Activated CD8-positive, alpha-beta T cell treated with anti-CD3 and anti-CD28 coated beads, Interleukin-2, amount 10 ng/mL, durations not matched to agents 7 days and 5 days (primary cell): ENCODE data around the gene CCDC47. TPM values are rescaled to one million over a fixed set of nuclear protein-coding genes. Genes with fewer than 3 reads are reported as not detected.

Experiments
- ATAC-seq: fragments of 150-1000 bp; cut with Tn5 transposase; one replicate; pipeline ENCODE4 v1.10.0; 2021; ENCODE audit warnings: moderate library complexity
- CTCF ChIA-PET: fragments of 350-600 bp; sonication (Branson Sonifier 250); formaldehyde crosslinking; loops from one replicate; lab custom pipeline; 2021; ENCODE audit warnings: antibody characterized with exemption; lab: Charles Lee
- POLR2A ChIA-PET: fragments of 350-600 bp; sonication (Branson Sonifier 250); formaldehyde crosslinking; loops from one replicate; lab custom pipeline; 2021; ENCODE audit warnings: antibody characterized with exemption; lab: Charles Lee
- DNase-seq: peaks from one replicate; pipeline ENCODE4 v3.0.0-alpha.2; 2020
- H3K27ac Mint-ChIP-seq: one replicate; pipeline ENCODE4 v1.8.0; 2021; ENCODE audit warnings: mild to moderate bottlenecking, mixed read lengths
- H3K27me3 Mint-ChIP-seq: one replicate; pipeline ENCODE4 v1.8.0; 2021; ENCODE audit warnings: low read depth, mixed read lengths
- H3K36me3 Mint-ChIP-seq: one replicate; pipeline ENCODE4 v1.8.0; 2021; ENCODE audit warnings: low read depth, mixed read lengths
- H3K4me1 Mint-ChIP-seq: one replicate; pipeline ENCODE4 v1.8.0; 2021; ENCODE audit warnings: low read depth, mixed read lengths
- H3K4me3 Mint-ChIP-seq: one replicate; pipeline ENCODE4 v1.8.0; 2021; ENCODE audit warnings: mild to moderate bottlenecking, mixed read lengths
- H3K9me3 Mint-ChIP-seq: one replicate; pipeline ENCODE4 v1.8.0; 2022; ENCODE audit warnings: mixed read lengths; ENCODE audit not compliant: insufficient read depth
- total RNA-seq, 2 experiments: library from RNA; stranded (reverse); gene quantifications; one replicate each; pipeline ENCODE4 v1.2.3, GENCODE V29; 2021

Gene CCDC47
- total RNA-seq, 2 experiments from 2014 or later, result 59.4 to 61.1 TPM

GRCh38 chr17:63780928-63781327, 7.5 kb upstream of the CCDC47 start:
- Mint-ChIP-seq H3K4me1 (peaks cover 58% of the 10 kb centered on the region), H3K9me3 (no peaks in the 10 kb centered on the region), H3K4me3 (no peak overlapping the region), H3K27ac (no peak overlapping the region), H3K36me3 (peaks cover 53% of the 10 kb centered on the region), H3K27me3 (no peaks in the 10 kb centered on the region)
- ChIA-PET POLR2A (interaction anchor here (1.2 to 1.3 kb wide), 2 partner anchors 13 to 82 kb away, joined by 3 read pairs; no protein-coding TSS in a partner anchor), CTCF (interaction anchor here (0.9 kb wide), 1 partner anchor 31 kb away, joined by 3 read pairs; no protein-coding TSS in a partner anchor)
- ATAC-seq (no peak), DNase-seq (peak; percentile 12)

- Mint-ChIP-seq H3K27me3 (no peaks in the 10 kb centered on the region), H3K36me3 (peaks cover 53% of the 10 kb centered on the region), H3K4me1 (peaks cover 59% of the 10 kb centered on the region), H3K9me3 (no peaks in the 10 kb centered on the region), H3K4me3 (no peak overlapping the region), H3K27ac (no peak overlapping the region)
- no peak for ATAC-seq
- DNase-seq, result peak; percentile 6
- ChIA-PET POLR2A (interaction anchor here (0.7 to 1.3 kb wide), 2 partner anchors 82 to 726 kb away, joined by 3 to 4 read pairs; partner anchors contain the start of gene CEP95), CTCF (no interaction called here)
Observed at GRCh38 chr17:63780507-63780906, 7.1 kb upstream of the CCDC47 start.

GRCh38 chr17:63775420-63775819, 2.0 kb upstream of the CCDC47 start:
- peaks cover 53% of the 10 kb centered on the region for H3K4me1 Mint-ChIP-seq
- no peak for ATAC-seq
- no peaks in the 10 kb centered on the region for H3K27me3 Mint-ChIP-seq
- H3K36me3 Mint-ChIP-seq, result peaks cover 59% of the 10 kb centered on the region
- H3K9me3 Mint-ChIP-seq, result no peaks in the 10 kb centered on the region
- ChIA-PET POLR2A (interaction anchor here (0.8 to 6.0 kb wide), 9 partner anchors 9 to 225 kb away, joined by 3 to 64 read pairs (median 7); partner anchors contain the start of genes DCAF7, FTSJ3, PSMC5 and STRADA), CTCF (interaction anchor here (0.7 to 3.0 kb wide), 9 partner anchors 9 to 358 kb away, joined by 3 to 15 read pairs (median 4); no protein-coding TSS in a partner anchor)
- peak overlapping the region; percentile 100 for H3K27ac Mint-ChIP-seq
- H3K4me3 Mint-ChIP-seq, result peak overlapping the region; percentile 98
- peak; percentile 19 for DNase-seq

- Mint-ChIP-seq H3K4me3 (peak overlapping the region; percentile 98), H3K27me3 (no peaks in the 10 kb centered on the region), H3K9me3 (no peaks in the 10 kb centered on the region), H3K27ac (peak overlapping the region; percentile 100), H3K36me3 (peaks cover 59% of the 10 kb centered on the region), H3K4me1 (peaks cover 55% of the 10 kb centered on the region)
- POLR2A ChIA-PET, result interaction anchor here (0.6 to 6.0 kb wide), 16 partner anchors 9 to 246 kb away, joined by 3 to 64 read pairs (median 6); partner anchors contain the start of genes DCAF7, FTSJ3, ICAM2 and PSMC5
- ATAC-seq, result no peak
- CTCF ChIA-PET, result interaction anchor here (0.6 to 3.5 kb wide), 11 partner anchors 10 to 77 kb away, joined by 3 to 15 read pairs (median 6); no protein-coding TSS in a partner anchor
- DNase-seq, result peak; percentile 37
Observed at GRCh38 chr17:63774969-63775265, 1.5 kb upstream of the CCDC47 start.

- H3K4me1 Mint-ChIP-seq, result peaks cover 50% of the 10 kb centered on the region
- no peaks in the 10 kb centered on the region for H3K9me3 Mint-ChIP-seq
- POLR2A ChIA-PET, result interaction anchor here (0.6 to 6.0 kb wide), 27 partner anchors 9 to 246 kb away, joined by 3 to 64 read pairs (median 6); partner anchors contain the start of genes DCAF7, FTSJ3, ICAM2 and PSMC5
- no peaks in the 10 kb centered on the region for H3K27me3 Mint-ChIP-seq
- ATAC-seq (peak; percentile 18), DNase-seq (no peak)
- H3K4me3 Mint-ChIP-seq, result peak within 1 kb of the TSS; percentile 98
- H3K36me3 Mint-ChIP-seq, result peaks cover 54% of the 10 kb centered on the region
- H3K27ac Mint-ChIP-seq, result peak within 1 kb of the TSS; percentile 100
- CTCF ChIA-PET, result interaction anchor here (0.6 to 3.5 kb wide), 24 partner anchors 9 to 144 kb away, joined by 3 to 15 read pairs (median 4); partner anchors contain the start of gene STRADA
Observed at GRCh38 chr17:63774141-63774968, 958 bp upstream of the CCDC47 start, which contains the start of gene DDX42. DDX42 (plus strand) TSS chr17:63774170; CDS start chr17:63787050, 12,880 bp downstream.

GRCh38 chr17:63772801-63773271, 561 bp downstream of the CCDC47 start:
- peaks cover 46% of the 10 kb centered on the region for H3K4me1 Mint-ChIP-seq
- peak; percentile 21 for DNase-seq
- POLR2A ChIA-PET, result interaction anchor here (1.1 to 6.0 kb wide), 16 partner anchors 9 to 161 kb away, joined by 3 to 64 read pairs (median 10); partner anchors contain the start of genes FTSJ3, PSMC5 and STRADA

GRCh38 chr17:63768433-63768832, 5.0 kb downstream of the CCDC47 start:
- ChIA-PET POLR2A (interaction anchor here (0.8 to 1.2 kb wide), 3 partner anchors 13 to 192 kb away, joined by 3 read pairs; no protein-coding TSS in a partner anchor), CTCF (interaction anchor here (1.1 to 1.2 kb wide), 2 partner anchors 23 to 80 kb away, joined by 3 read pairs; no protein-coding TSS in a partner anchor)
- DNase-seq, result no peak
- Mint-ChIP-seq H3K4me1 (peaks cover 36% of the 10 kb centered on the region), H3K36me3 (peaks cover 45% of the 10 kb centered on the region), H3K27me3 (no peaks in the 10 kb centered on the region), H3K4me3 (no peak overlapping the region), H3K9me3 (no peaks in the 10 kb centered on the region), H3K27ac (no peak overlapping the region)
- no peak for ATAC-seq

More at GRCh38 chr17:63772801-63773271, 561 bp downstream of the CCDC47 start:
- Mint-ChIP-seq H3K4me3 (peak overlapping the region; percentile 98), H3K27ac (peak overlapping the region; percentile 100), H3K27me3 (no peaks in the 10 kb centered on the region), H3K36me3 (peaks cover 50% of the 10 kb centered on the region), H3K9me3 (no peaks in the 10 kb centered on the region)
- ATAC-seq, result no peak
- CTCF ChIA-PET, result interaction anchor here (1.0 to 3.5 kb wide), 16 partner anchors 9 to 143 kb away, joined by 3 to 15 read pairs (median 4); partner anchors contain the start of gene STRADA

GRCh38 chr17:63766754-63767153, 6.6 kb downstream of the CCDC47 start:
- CTCF ChIA-PET, result no interaction called here
- Mint-ChIP-seq H3K9me3 (no peaks in the 10 kb centered on the region), H3K4me3 (no peak overlapping the region), H3K4me1 (peaks cover 36% of the 10 kb centered on the region), H3K36me3 (peaks cover 52% of the 10 kb centered on the region), H3K27ac (no peak overlapping the region), H3K27me3 (no peaks in the 10 kb centered on the region)
- ATAC-seq (no peak), DNase-seq (no peak)
- POLR2A ChIA-PET, result interaction anchor here (0.7 kb wide), 1 partner anchor 71 kb away, joined by 3 read pairs; no protein-coding TSS in a partner anchor

- ATAC-seq (no peak), DNase-seq (no peak)
- Mint-ChIP-seq H3K4me3 (no peak overlapping the region), H3K4me1 (peaks cover 35% of the 10 kb centered on the region), H3K27me3 (no peaks in the 10 kb centered on the region), H3K9me3 (no peaks in the 10 kb centered on the region), H3K36me3 (peaks cover 57% of the 10 kb centered on the region), H3K27ac (no peak overlapping the region)
- CTCF ChIA-PET, result interaction anchor here (0.8 to 1.9 kb wide), 4 partner anchors 9 to 70 kb away, joined by 3 to 11 read pairs (median 3); partner anchors contain the start of genes CCDC47 and DDX42
- POLR2A ChIA-PET, result interaction anchor here (4.1 kb wide), 1 partner anchor 9 kb away, joined by 18 read pairs; the partner anchor contains the start of genes CCDC47 and DDX42
Observed at GRCh38 chr17:63764716-63765115, 8.7 kb downstream of the CCDC47 start.

GRCh38 chr17:63762161-63763078, 11.0 kb downstream of the CCDC47 start:
- peak overlapping the region; percentile 17 for H3K27ac Mint-ChIP-seq
- no peaks in the 10 kb centered on the region for H3K27me3 Mint-ChIP-seq
- no peaks in the 10 kb centered on the region for H3K9me3 Mint-ChIP-seq
- ATAC-seq, result no peak
- peaks cover 61% of the 10 kb centered on the region for H3K36me3 Mint-ChIP-seq
- no peak for DNase-seq
- CTCF ChIA-PET, result interaction anchor here (0.8 to 2.0 kb wide), 9 partner anchors 10 to 337 kb away, joined by 3 to 15 read pairs (median 4); partner anchors contain the start of genes CCDC47 and DDX42
- POLR2A ChIA-PET, result interaction anchor here (0.9 to 4.1 kb wide), 4 partner anchors 11 to 64 kb away, joined by 3 to 18 read pairs (median 6); partner anchors contain the start of genes CCDC47 and DDX42
- peaks cover 28% of the 10 kb centered on the region for H3K4me1 Mint-ChIP-seq
- no peak overlapping the region for H3K4me3 Mint-ChIP-seq
